Body of pancreas (tissue), 4 donors: ENCODE results near the gene SPAG6.

ENCODE experiments used
- CTCF ChIP-seq, 7 experiments: fragments of 450-650 bp in 4 of 7; fragments of 200-600 bp in 3 of 7; sonication (generic) in 3 of 7; IDR thresholded peaks; one replicate each; pipeline ENCODE4 v1.5.1; 2016 to 2019; ENCODE audit warnings: antibody characterized with exemption in 7 of 7
- POLR2A ChIP-seq, 3 donors: fragments of 450-650 bp; IDR thresholded peaks; one replicate each; pipeline ENCODE4 v1.6.1; 2016; ENCODE audit warnings: antibody characterized with exemption in 3 of 3, mild to moderate bottlenecking in 2 of 3

GRCh38 chr10:22318772-22319171 is 26.5 kb upstream of the SPAG6 start:
- TF ChIP-seq CTCF (IDR thresholded peaks at IDR 0.05) (no peak), POLR2A (IDR thresholded peaks at IDR 0.05) (no peak)
